Activated T-helper 17 cell treated with anti-CD3 and anti-CD28 coated beads, Interleukin-2, amount 50 U/mL, for 72 hours (primary cell): ENCODE data around the gene HTD2. TPM values are rescaled to one million over a fixed set of nuclear protein-coding genes. Genes with fewer than 3 reads are reported as not detected.

Experiments
- total RNA-seq, 2 donors: library from RNA; stranded (reverse); gene quantifications; one replicate each; pipeline ENCODE4 v1.2.3, GENCODE V29; 2022

HTD2 gene
- total RNA-seq, 2 donors from 2014 or later, result 10.0 to 15.1 TPM

Other genes starting within 250 kb of the HTD2 start
- not detected for gene DNASE1L3, start 95.5 kb upstream of the HTD2 start, total RNA-seq
- 1 to 10 TPM; 1.8 to 4.9 TPM for gene ABHD6, start 68.7 kb upstream of the HTD2 start, total RNA-seq
- 10 to 100 TPM; 16.1 to 19.1 TPM for gene RPP14, start 275 bp upstream of the HTD2 start, total RNA-seq
- gene PXK, start 26.4 kb downstream of the HTD2 start, total RNA-seq, result 10 to 100 TPM; 17.8 to 27.1 TPM
- 10 to 100 TPM; 37.1 to 66.6 TPM for gene PDHB, start 127.3 kb downstream of the HTD2 start, total RNA-seq
- 1 to 10 TPM; 4.9 to 5.2 TPM for gene KCTD6, start 185.6 kb downstream of the HTD2 start, total RNA-seq
- gene ACOX2, start 230.7 kb downstream of the HTD2 start, total RNA-seq, result not detected